Measurements from ENCODE around the gene PRKN.

Gene PRKN

DNA sequence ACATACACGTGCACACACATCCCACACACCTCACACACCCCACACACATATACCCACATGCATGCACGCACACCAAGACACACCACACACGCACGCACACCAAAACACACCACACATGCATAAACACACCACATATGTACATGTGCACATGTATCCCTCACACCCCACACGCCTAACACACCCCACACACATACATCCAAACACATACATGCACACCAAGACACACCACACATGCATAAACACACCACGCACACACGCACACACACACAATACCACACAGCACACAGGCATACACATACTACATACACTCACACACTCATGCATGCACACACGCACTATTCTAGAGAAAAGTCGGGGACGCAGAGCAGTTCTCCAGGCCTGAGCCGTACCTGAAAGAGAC, 671.5 kb downstream of the PRKN start:
- no peak for DNase-seq (ENCODE audit: low read depth in 2 of 2)

DNA sequence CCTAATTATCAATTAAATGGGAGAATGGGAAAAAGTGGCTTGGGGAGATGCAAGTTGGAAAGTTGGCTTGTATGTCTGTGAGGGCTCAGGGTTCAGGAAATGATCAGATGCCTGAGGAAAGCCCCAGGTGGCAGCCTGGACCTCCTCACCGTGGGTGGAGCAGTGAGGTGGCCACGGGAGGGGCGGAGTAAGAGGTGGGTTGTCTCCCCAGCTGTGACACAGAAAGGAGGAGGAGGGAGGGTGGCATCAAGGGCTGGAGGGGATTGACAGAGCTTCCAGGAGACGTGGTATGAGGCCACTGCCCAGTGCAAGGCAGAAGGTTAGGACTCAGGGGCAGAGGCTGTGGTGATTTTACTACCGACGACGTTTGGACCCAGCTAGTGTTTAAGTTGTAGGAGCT, 672.2 kb downstream of the PRKN start:
- no peak for DNase-seq (ENCODE audit: low read depth in 2 of 2)

DNA sequence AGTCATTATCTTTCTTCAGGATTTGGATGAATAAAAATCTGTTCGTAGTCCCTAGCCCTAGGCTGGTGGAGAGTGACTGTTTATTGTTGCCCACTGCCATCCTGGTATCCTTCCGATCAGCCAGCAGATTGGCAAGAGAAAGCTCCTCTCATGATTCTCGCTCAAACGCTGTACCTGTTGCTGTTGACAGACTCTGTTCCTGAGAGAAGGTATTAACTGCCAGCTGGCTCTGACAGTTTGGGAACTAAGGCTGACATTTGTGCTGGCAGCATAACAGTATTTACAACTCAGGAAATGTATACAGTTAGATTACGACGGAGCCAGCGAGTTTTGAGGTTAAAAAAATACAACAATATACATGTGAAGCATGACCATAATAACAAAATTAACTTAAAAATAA, 674.5 kb downstream of the PRKN start:
- DNase-seq (ENCODE audit: low read depth in 2 of 2), result no peak

DNA sequence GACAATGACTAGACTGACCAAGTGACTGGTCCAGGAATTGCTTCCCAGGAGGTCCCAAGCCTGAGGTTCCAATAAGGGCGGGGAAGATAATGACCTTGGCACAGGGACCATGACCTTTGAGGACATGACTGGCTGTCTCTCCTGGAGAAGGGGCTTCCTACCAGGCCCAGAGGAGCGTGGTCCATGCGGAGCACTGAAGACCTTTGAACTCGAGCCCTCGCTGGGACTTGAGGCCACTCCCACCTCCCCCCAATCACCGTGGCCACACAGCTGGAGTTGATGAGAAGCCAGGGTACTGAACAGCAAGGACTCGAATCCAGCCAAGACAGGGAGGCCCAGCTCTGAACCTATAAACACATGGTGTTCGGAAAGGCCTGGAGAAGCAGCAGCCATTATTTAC, 677.0 kb downstream of the PRKN start:
- DNase-seq (ENCODE audit: low read depth in 2 of 2), result no peak

DNA sequence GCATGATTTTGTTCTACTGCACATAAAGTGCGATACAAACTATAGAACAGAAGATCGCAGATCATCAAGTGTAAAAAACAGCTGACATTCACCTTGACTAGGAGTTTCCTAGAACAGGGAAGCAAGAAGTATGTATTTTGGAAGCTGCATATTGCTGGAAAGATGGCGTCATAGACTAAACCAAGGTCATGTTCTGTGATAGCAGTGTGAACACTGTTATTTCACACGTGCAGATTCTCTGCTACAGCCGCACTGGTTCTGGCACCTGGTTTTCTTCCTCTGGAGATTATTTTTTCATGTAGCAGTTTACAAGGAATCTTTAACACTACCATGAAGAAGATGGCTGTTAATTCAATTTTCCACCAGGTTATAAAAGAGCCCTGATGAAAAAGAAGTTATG, 681.2 kb downstream of the PRKN start:
- DNase-seq (ENCODE audit: low read depth in 2 of 2), result no peak

DNA sequence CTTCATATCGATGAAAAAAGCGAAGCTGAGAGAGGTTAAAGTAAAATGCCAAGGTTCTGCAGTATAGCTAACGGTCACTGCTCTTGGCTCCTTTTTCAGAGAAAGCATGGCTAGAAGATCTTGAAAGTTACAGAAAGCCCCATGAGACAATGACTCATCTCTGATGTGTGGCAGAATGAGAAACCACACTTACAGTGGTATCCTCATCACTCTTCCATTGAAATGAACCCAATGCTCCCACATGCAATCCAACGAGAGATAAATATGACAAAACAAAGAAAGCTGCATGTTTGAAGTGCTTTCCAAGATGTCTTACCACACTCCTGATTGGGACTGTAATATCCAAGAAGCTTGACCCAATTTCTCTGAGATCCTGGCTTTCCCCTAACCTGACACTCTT, 694.9 kb downstream of the PRKN start:
- no peak for DNase-seq (ENCODE audit: low read depth in 2 of 2)

DNA sequence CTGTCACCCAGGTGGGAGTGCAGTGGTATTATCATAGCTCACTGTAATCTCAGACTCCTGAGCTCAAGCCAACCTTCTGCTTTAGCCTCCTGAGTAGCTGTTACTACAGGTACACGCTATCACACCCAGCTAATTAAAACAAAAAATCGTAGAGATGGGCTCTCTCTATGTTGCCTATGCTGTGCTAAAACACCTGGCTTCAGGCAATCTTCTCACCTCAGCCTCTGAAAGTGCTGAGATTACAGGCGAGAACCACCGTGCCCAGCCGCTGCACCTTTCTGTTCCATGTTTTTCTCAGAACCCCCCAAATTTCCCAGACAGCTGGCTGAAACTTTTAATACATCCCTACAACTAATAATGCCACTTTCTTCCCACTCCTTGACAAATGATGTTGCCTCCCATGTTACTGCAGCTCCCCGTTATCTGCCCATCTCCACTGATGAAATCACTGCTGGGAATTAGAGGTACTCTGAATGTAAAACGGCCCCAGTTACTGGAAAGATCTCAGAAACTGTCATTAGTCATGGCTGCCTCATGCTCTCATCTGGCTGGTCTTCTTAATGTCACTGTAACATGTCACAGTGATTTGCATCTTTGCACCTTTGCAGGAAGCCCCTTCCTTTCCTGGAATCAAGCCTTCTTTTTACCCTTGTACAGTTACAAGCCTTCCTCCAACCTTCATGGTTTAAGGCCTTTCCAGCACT, 697.5 kb downstream of the PRKN start:
- DNase-seq (ENCODE audit: low read depth in 2 of 2), result no peak

DNA sequence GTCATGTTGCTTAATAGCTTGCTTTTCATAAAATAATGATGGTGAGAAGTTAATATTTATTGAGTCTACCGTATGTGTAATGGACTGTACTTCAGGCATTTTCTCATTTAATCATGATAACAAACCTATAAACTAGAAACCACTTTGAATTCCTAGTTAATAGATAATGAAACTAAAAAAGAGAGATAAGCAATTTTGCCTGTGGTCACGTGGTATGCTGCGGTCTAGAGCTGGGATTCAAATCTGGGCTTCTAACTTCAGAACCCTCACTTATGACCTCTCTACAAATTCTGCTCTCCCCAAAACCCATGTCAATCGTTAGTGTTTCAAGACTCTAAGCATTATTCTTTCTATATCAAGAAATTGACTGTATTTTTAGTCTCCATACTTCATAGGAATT, 700.7 kb downstream of the PRKN start:
- DNase-seq (ENCODE audit: low read depth in 2 of 2), result no peak

DNA sequence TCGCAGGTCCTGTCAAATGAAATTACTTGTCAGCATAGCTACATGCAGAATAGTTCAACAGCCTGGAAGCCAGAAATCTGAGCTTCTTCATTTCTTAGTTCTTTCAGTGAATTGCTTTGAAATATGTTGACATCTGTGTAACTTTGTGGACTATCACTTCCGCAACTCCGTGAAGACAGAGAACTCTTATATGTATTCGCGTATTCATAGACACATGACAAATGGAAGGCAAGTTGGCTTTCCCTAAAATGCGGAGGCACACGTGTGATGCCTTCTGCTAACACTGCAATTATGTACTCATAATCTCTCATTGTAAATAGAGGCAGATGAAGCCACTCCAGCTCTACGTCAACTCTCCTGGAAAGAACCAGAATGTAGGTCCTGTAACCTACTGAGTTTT, 701.5 kb downstream of the PRKN start:
- DNase-seq (ENCODE audit: low read depth in 2 of 2), result no peak

DNA sequence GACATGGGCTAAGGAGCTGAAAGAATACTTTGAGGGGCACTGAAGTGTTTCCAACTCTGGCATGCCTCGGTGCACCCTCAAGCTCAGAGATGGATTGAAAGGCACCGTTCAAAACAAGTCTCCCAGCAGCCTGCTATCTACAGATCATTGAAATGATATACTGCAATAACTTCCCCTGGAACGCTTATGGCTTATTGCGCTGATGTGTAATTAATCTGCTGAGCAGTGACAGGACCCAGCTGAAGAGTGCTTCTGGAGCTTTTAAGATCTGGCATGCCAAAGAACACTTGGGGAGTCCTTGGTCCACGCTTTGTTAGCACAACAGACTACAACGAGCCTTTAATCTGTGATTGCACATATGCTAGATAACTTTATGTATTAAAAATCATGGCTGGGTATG, 708.2 kb downstream of the PRKN start:
- DNase-seq (ENCODE audit: low read depth in 2 of 2), result no peak

DNA sequence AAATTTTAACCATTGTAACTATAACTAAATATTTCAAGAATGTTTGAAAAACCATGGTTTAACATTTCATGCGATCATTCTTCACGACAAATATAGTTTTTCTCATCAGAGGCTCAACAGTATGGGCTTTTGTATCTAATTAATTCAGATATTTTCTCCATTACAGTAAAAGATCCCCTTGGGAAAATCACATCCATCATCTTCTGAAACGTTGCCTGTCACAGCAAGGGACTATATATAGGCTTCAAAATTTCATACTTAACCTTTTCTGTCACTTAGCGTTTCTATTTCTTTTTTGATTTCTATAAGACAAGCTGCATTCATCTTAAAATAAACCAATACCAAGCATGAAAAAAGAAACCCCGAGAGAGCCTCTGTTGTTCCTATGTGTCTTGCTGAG, 710.0 kb downstream of the PRKN start:
- DNase-seq (ENCODE audit: low read depth in 2 of 2), result no peak

DNA sequence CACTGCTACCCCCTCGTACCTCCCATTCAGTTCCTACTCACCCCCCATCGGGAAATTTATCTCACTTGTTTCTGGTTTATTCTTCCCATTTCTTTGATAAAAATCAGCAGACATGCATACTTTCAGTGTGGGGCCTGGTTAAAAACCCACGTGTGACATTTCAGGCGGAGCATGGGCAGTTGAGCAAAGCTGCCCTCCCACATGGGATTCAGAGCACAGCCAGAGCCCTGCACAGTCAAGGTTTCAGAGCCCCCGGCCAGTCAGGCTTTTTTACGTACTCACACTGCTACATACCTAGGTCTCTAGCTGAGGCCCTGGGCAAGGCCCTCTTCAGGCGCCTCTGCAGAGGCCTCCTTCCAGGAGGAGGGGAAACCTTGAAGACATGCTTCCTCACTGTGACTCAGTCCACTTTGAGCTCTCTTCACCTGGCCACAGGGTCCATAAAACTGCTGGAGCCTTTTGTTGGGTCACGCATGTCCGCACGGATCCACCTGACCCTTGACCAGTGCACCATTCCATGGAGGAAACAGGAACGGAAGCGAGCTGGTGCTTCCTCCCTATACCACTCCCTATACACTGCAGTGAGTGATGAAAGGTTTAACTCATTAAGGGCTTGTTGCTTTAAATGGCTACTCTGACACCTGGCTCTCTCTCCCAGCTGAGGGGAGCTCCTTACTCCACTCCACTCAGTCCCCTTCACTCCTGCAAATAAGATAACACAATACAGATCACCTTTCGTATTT, 713.3 kb downstream of the PRKN start:
- DNase-seq (ENCODE audit: low read depth in 2 of 2), result no peak

DNA sequence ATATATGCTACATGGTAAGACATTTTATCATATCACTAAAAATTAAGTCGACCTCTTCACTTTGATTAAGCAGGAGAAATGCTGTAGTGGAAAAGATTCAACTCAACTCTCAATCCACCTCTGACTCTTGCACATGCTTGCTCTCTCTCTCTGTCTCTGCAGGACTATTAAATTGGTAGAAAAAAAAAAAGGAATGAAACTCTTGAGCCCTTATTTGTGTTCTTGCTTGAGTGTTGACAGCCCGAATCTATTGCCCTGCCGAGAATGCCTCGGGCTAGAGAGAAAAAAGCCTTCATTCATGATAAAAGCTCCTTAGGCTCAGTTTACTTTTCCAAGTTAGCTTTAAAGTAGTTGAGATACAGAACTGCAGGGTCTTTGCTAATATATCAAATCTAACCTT, 722.2 kb downstream of the PRKN start:
- DNase-seq (ENCODE audit: low read depth in 2 of 2), result no peak

DNA sequence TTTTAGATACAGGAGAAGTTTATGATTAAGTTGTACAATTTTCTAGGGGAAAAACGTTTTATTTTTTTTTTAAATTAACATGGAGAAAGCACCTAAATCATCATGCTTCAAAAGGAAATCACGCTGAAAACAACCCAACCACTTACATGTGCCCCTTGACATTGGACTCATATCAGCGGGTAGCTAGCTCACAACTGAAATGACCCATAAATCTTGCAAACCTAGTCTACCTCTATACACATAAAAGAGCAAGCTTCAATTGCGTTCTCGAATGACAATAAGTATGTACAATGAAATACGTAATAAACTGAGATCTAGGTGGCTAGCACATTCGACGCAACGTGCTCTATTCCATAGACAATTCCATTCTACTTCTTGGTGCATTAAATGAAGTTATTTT, 730.8 kb downstream of the PRKN start:
- no peak for DNase-seq (ENCODE audit: low read depth in 2 of 2)

DNA sequence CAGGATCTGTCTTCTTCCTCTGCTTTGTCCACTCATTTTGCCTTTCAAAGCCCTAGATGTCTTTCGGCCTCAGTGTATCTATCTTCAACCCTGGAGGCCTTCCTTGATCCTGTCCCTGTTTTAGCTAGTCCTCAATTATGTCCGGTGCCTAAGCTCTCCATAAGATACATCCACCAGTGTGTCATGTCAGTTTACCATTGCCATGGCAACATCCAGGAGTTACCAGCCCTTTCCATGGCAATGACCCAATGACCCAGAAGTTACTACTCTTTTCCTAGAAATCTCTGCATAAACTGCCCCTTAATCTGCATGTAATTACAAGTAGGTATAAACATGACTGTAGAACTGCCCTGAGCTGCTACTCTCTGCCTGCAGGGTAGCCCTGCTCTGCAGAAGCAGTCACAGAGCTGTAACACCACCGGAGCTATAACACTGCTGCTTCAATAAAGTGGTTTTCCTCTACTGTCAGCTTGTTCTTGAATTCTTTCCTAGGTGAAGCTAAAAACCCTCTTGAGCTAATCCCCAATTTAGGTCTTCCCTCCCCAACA, 741.6 kb downstream of the PRKN start:
- DNase-seq (ENCODE audit: low read depth in 2 of 2), result no peak

DNA sequence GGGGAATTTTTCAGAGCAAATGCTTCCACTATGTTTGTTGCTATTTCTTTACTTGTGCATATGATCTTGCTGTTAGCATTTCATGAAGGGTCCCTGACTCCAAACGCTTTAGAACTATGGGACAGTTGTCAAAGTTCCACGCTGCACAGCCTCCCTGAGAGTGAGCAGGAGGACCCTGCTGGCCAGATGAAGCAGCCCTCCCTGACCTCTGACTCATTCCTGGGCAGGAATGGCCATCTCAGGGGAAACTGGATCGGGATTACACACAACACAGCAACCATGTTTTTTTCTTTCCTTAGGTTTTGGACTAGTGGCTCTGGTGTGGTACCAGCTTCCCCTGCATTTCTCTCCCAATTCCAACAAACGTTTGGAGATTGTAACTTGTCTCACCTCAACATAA, 742.9 kb downstream of the PRKN start:
- no peak for DNase-seq (ENCODE audit: low read depth in 2 of 2)

DNA sequence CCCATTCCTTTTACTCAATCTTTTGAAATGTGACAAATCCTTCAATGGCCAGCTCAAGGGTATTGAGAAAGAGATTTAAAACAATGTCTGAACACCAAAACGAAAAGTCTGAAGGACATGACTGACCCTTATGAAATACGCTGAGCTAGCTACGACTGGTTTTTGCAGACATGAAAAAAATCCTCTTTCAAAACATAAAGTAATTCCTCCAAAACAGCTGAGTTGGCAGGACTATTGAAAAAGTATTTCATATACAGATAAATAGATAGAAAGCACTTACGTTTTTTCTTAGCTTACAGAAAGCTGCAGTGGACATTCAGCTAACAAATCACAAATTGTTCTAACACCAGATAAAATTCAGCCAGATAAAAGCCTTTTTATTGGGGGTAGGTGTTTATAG, 751.0 kb downstream of the PRKN start:
- DNase-seq (ENCODE audit: low read depth in 2 of 2), result no peak

DNA sequence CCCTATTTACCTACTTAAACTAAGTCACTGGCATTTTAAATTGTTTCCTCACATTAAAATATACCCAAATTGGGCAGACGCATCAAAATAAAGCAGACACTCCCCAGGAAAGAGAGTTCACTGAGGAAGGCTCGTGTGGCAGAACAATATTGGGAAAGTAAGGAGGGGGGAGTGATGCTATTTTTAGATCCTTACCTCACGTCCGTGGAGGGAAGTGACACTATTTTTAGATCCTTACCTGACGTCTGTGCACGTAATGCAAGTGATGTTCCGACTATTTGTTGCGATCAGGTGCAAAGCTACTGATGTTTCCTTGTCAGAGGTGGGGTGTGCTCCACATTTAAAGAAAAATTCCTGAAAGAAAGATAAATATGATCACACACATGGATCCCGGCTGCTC, 754.5 kb downstream of the PRKN start:
- DNase-seq (ENCODE audit: low read depth in 2 of 2), result no peak

DNA sequence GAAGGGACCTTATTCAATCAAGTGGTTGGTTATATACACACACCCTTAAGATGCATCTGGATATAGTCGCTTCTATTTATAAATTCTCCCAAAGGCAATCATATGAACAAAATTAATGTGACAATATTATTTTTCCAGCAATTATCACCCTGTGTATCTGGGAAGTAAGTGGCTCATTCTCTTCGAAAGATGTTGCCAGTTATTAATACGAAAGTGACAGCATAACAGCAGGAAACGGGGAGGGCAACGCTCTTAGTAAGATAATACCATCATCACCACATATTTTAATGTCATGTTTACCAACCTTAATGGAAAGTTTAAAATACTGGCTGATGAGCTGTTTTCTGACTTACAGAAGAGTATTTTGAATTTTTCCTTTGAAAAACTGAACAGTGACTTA, 756.5 kb downstream of the PRKN start:
- no peak for DNase-seq (ENCODE audit: low read depth in 2 of 2)

DNA sequence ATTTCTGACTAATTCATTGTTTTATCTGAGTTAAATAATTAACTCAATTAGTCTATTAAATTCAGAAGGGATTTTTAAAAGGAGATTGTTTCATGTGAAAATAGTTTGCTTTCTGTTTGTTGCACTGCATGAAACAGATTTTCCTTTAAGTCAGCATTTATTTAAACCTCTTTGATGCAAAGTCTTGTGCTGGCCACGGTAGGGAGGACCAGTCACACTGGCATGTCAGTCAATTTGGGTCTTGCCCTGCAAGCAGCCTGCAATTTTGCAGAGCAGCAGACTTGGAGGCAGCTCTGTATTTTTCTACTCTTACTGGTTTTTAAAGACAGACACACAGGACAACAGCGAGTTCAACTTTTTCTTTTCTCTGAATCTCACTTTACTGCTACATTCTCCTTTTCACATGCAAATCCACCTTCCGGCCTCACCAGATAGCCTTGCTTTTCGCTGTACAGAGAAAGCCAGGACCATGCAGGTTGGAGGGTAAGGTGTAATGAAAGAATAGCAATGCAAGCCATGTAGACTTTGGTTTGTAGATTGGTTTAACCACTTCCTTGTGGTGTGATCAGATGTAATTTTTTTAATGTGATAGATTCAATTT, 763.8 kb downstream of the PRKN start:
- DNase-seq (ENCODE audit: low read depth in 2 of 2), result no peak

DNA sequence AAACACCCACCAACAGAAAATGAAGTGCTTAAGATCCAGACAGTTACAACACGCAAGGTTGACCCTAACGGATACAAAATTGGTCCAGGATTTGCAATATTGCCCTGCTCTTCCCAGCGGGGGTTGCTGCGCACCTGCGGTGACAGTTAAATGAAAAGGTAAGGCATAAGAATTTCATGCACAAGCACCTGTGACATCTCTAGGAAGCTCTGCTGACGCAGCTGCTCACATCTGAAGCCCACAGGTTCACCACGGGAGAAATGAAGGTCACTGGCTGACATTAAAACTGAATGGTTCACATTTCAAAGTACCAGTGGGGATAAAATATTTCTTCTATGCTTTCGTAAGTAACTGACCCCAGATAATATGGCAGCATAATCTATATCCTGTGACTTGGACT, 764.4 kb downstream of the PRKN start:
- no peak for DNase-seq (ENCODE audit: low read depth in 2 of 2)

DNA sequence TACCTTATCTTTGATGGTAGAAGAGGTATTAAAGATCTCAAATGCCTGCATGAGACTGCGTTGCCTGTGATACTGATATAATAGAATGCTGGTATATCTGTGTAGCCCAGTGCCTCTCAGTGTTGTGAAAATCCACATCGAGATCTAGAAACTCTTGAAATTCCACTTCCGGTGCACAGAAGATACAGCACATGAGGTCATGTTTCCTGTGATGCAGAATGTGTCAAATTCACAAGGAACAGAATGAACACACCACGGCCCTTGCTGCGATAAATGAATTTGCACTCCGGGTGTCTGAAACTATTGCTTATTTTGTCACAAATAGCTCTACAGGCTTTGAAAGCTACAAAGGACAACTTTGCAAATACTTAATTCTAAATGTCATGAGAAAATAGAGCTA, 765.8 kb downstream of the PRKN start:
- no peak for DNase-seq (ENCODE audit: low read depth in 2 of 2)

DNA sequence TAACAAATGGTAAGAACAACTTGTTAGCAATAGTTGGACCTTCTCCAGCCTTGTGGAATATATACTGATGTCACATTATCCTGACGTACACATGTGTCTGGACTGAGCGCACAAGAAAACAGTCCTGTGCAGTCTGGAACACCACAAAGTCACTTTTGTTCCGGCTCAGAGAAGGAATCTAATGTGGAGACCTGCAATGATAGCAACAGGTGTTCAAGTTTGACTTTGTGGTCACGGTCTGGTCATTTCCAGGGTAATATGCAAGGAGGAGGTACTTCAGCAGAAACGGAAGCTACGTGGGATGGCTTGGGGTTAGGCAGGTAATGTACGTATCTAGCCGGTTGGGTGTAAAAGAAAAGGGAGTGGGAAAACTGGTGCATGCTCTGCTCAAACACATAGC, 766.5 kb downstream of the PRKN start:
- no peak for DNase-seq (ENCODE audit: low read depth in 2 of 2)
